GM23338 (cell line): Measurements from ENCODE around the gene FOXN1. TPM values are rescaled to one million over a fixed set of nuclear protein-coding genes. Genes with fewer than 3 reads are reported as not detected.

Experiments
- ATAC-seq: fragments of 200-7000 bp; cut with Tn5 transposase; 3 replicates; pipeline ENCODE4 v1.9.1; 2020
- DNase-seq: peaks from one replicate; pipeline ENCODE4 v3.0.0-alpha.2; 2015; ENCODE audit warnings: low spot score
- H2AFZ ChIP-seq: fragments of 200-600 bp; sonication (generic); 2 replicates; pipeline ENCODE4 v1.8.0; 2016; ENCODE audit warnings: antibody characterized with exemption, mild to moderate bottlenecking, moderate library complexity
- H3F3A ChIP-seq: fragments of 200-600 bp; sonication (generic); replicated peaks from 2 replicates; pipeline ENCODE4 v1.8.0; 2017; ENCODE audit warnings: antibody characterized with exemption, mixed run types, low read depth
- H3K27ac ChIP-seq: fragments of 200-600 bp; sonication (generic); 2 replicates; pipeline ENCODE4 v1.6.1; 2016; ENCODE audit warnings: low read depth
- H3K27me3 ChIP-seq: fragments of 200-600 bp; sonication (generic); 2 replicates; pipeline ENCODE4 v1.8.0; 2016; ENCODE audit warnings: mild to moderate bottlenecking, mixed run types, moderate library complexity; ENCODE audit not compliant: insufficient read depth
- H3K36me3 ChIP-seq: fragments of 200-600 bp; sonication (generic); 2 replicates; pipeline ENCODE4 v1.8.0; 2016; ENCODE audit warnings: mild to moderate bottlenecking; ENCODE audit not compliant: insufficient read depth
- H3K4me1 ChIP-seq: fragments of 200-600 bp; sonication (generic); 2 replicates; pipeline ENCODE4 v1.8.0; 2016; ENCODE audit warnings: mild to moderate bottlenecking, moderate library complexity; ENCODE audit not compliant: insufficient read depth
- H3K4me2 ChIP-seq: fragments of 200-600 bp; sonication (generic); 2 replicates; pipeline ENCODE4 v1.7.1; 2017; ENCODE audit warnings: mixed run types
- H3K4me3 ChIP-seq: fragments of 200-600 bp; sonication (generic); 2 replicates; pipeline ENCODE4 v1.6.1; 2016; ENCODE audit warnings: mixed run types
- H3K79me2 ChIP-seq: fragments of 200-600 bp; sonication (generic); replicated peaks from 2 replicates; pipeline ENCODE4 v1.8.0; 2017; ENCODE audit warnings: mild to moderate bottlenecking; ENCODE audit not compliant: insufficient read depth
- H3K9me2 ChIP-seq: fragments of 200-600 bp; sonication (generic); 2 replicates; pipeline ENCODE4 v1.8.0; 2017; ENCODE audit not compliant: insufficient read depth
- H4K20me1 ChIP-seq: fragments of 200-600 bp; sonication (generic); replicated peaks from 2 replicates; pipeline ENCODE4 v1.8.0; 2017; ENCODE audit warnings: mild to moderate bottlenecking; ENCODE audit not compliant: insufficient read depth
- H3K27ac Mint-ChIP-seq: 2 replicates; pipeline ENCODE4 v1.8.0; 2020; ENCODE audit warnings: inconsistent platforms, mild to moderate bottlenecking, moderate library complexity, mixed read lengths
- H3K27me3 Mint-ChIP-seq: 3 replicates; pipeline ENCODE4 v1.8.0; 2022; ENCODE audit warnings: low read depth, mild to moderate bottlenecking, moderate library complexity, mixed read lengths, inconsistent platforms; ENCODE audit not compliant: insufficient read depth, poor library complexity
- H3K36me3 Mint-ChIP-seq: 3 replicates; pipeline ENCODE4 v1.8.0; 2021; ENCODE audit warnings: low read depth, mild to moderate bottlenecking, inconsistent platforms, moderate library complexity, mixed read lengths
- H3K4me1 Mint-ChIP-seq: 3 replicates; pipeline ENCODE4 v1.8.0; 2020; ENCODE audit warnings: mild to moderate bottlenecking, inconsistent platforms, mixed read lengths
- H3K4me3 Mint-ChIP-seq: 3 replicates; pipeline ENCODE4 v1.8.0; 2021; ENCODE audit warnings: moderate library complexity, mild to moderate bottlenecking, inconsistent platforms, mixed read lengths
- H3K9me3 Mint-ChIP-seq: 3 replicates; pipeline ENCODE4 v1.8.0; 2020; ENCODE audit warnings: moderate library complexity, mild to moderate bottlenecking, inconsistent platforms, mixed read lengths
- CREB1 ChIP-seq: fragments of 250-450 bp; sonication (Bioruptor Pico); IDR thresholded peaks from 2 replicates; pipeline ENCODE4 v1.5.0; 2020; ENCODE audit warnings: low read depth, mild to moderate bottlenecking, moderate library complexity
- CTCF ChIP-seq, 2 experiments: fragments of 200-600 bp in 1 of 2; sonication (generic) in 1 of 2; conservative IDR thresholded peaks; 2 replicates each; pipeline versions ENCODE4 v1.5.1 to v1.6.1; 2016 to 2017; ENCODE audit warnings: antibody characterized with exemption in 2 of 2, low read depth in 2 of 2, mild to moderate bottlenecking in 2 of 2, moderate library complexity in 1 of 2
- ETS1 ChIP-seq: IDR thresholded peaks from 2 replicates; pipeline ENCODE4 v1.6.1; 2016; ENCODE audit warnings: antibody characterized with exemption
- EZH2 ChIP-seq: fragments of 200-600 bp; sonication (generic); IDR thresholded peaks from one replicate; pipeline ENCODE4 v1.8.0; 2017; ENCODE audit warnings: antibody characterized with exemption, mild to moderate bottlenecking, low read depth; ENCODE audit not compliant: unreplicated experiment
- EZH2phosphoT487 ChIP-seq: fragments of 200-600 bp; sonication (generic); IDR thresholded peaks from one replicate; pipeline ENCODE4 v1.8.1; 2018; ENCODE audit warnings: antibody characterized with exemption; ENCODE audit not compliant: unreplicated experiment
- JUNB ChIP-seq: IDR thresholded peaks from one replicate; pipeline ENCODE4 v1.6.1; 2016; ENCODE audit warnings: antibody characterized with exemption; ENCODE audit not compliant: unreplicated experiment
- NANOG ChIP-seq: IDR thresholded peaks from 2 replicates; pipeline ENCODE4 v1.6.1; 2016; ENCODE audit warnings: antibody characterized with exemption, borderline replicate concordance
- REST ChIP-seq: IDR thresholded peaks from one replicate; pipeline ENCODE4 v1.6.1; 2018; ENCODE audit warnings: antibody characterized with exemption; ENCODE audit not compliant: unreplicated experiment
- STAT1 ChIP-seq: IDR thresholded peaks from one replicate; pipeline ENCODE4 v1.6.1; 2016; ENCODE audit warnings: antibody characterized with exemption; ENCODE audit not compliant: unreplicated experiment
- ZNF114 ChIP-seq: fragments of 250-450 bp; sonication (Bioruptor Pico); IDR thresholded peaks from 2 replicates; pipeline ENCODE4 v1.5.0; 2020; ENCODE audit warnings: mild to moderate bottlenecking, moderate library complexity
- ZNF331 ChIP-seq: fragments of 250-450 bp; sonication (Bioruptor Pico); IDR thresholded peaks from 2 replicates; pipeline ENCODE4 v1.5.0; 2020; ENCODE audit warnings: low read depth, mild to moderate bottlenecking, moderate library complexity
- polyA plus RNA-seq: library from polyadenylated mRNA; unstranded; fragments of >200 nt; fragmentation: Nextera tagmentation; extraction: Ambion mirVana; gene quantifications from 2 replicates; pipeline ENCODE4 v1.2.1, GENCODE V29; 2016
- total RNA-seq: library from RNA; depleted of rRNA; stranded (reverse); fragments of >200 nt; shearing (Covaris generic); gene quantifications from 2 replicates; pipeline ENCODE4 v1.2.3, GENCODE V29; 2014

Gene FOXN1
- total and polyA plus RNA-seq, 2 experiments from 2014 or later: not detected

GRCh38 chr17:28544402-28545140, 38.4 kb downstream of the FOXN1 start (continued):
- TF ChIP-seq EZH2phosphoT487 (no peak), CTCF (conservative IDR thresholded peaks at IDR 0.05; ENCODE audit: low read depth in 2 of 2) (no peak), ZNF114 (CRISPR knock-in tag) (no peak), STAT1 (no peak), EZH2 (no peak)

GRCh38 chr17:28545141-28545503, 39.0 kb downstream of the FOXN1 start:
- Histone ChIP-seq H3F3A (no peaks in the 10 kb centered on the region), H3K9me2 (no peaks in the 10 kb centered on the region), H4K20me1 (no peaks in the 10 kb centered on the region), H3K79me2 (no peaks in the 10 kb centered on the region), H2AFZ (no peak overlapping the region), H3K4me2 (no peak overlapping the region), H3K4me1 (peaks cover 9% of the 10 kb centered on the region), H3K4me3 (no peak overlapping the region), H3K27ac (0 out of 2 replicates have a peak overlapping the region, but pooled peaks have one; percentile 0), H3K27me3 (no peaks in the 10 kb centered on the region), H3K36me3 (no peaks in the 10 kb centered on the region)
- no peaks in the 10 kb centered on the region for H3K9me3 Mint-ChIP-seq
- no peaks in the 10 kb centered on the region; the same call in 2 of the 3 replicates for H3K36me3 Mint-ChIP-seq
- peaks cover 11% of the 10 kb centered on the region for H3K27me3 Mint-ChIP-seq
- ATAC-seq (no peak), DNase-seq (no peak)
- H3K4me1 Mint-ChIP-seq: peaks cover 22% of the 10 kb centered on the region
- H3K4me3 Mint-ChIP-seq: no peak overlapping the region; the same call in 2 of the 3 replicates
- H3K27ac Mint-ChIP-seq: no peak overlapping the region
- no peak for TF ChIP-seq ZNF331 (CRISPR knock-in tag)
- TF ChIP-seq CTCF (conservative IDR thresholded peaks at IDR 0.05; ENCODE audit: low read depth in 2 of 2): no peak
- TF ChIP-seq STAT1: no peak
- no peak for TF ChIP-seq ETS1
- no peak for TF ChIP-seq CREB1
- no peak for TF ChIP-seq NANOG
- no peak for TF ChIP-seq JUNB
- TF ChIP-seq ZNF114 (CRISPR knock-in tag): no peak
- no peak for TF ChIP-seq REST
